Measurements from ENCODE around the gene KBTBD3. TPM values are rescaled to one million over a fixed set of nuclear protein-coding genes. Genes with fewer than 3 reads are reported as not detected.
"Not testable (repeated sequence)": the region's sequence is repeated elsewhere in the genome, so short reads cannot be mapped to it uniquely, and the experiment has no call there.

KBTBD3 gene
- total RNA-seq, 1 donor from 2014 or later = 3.1 TPM

DNA sequence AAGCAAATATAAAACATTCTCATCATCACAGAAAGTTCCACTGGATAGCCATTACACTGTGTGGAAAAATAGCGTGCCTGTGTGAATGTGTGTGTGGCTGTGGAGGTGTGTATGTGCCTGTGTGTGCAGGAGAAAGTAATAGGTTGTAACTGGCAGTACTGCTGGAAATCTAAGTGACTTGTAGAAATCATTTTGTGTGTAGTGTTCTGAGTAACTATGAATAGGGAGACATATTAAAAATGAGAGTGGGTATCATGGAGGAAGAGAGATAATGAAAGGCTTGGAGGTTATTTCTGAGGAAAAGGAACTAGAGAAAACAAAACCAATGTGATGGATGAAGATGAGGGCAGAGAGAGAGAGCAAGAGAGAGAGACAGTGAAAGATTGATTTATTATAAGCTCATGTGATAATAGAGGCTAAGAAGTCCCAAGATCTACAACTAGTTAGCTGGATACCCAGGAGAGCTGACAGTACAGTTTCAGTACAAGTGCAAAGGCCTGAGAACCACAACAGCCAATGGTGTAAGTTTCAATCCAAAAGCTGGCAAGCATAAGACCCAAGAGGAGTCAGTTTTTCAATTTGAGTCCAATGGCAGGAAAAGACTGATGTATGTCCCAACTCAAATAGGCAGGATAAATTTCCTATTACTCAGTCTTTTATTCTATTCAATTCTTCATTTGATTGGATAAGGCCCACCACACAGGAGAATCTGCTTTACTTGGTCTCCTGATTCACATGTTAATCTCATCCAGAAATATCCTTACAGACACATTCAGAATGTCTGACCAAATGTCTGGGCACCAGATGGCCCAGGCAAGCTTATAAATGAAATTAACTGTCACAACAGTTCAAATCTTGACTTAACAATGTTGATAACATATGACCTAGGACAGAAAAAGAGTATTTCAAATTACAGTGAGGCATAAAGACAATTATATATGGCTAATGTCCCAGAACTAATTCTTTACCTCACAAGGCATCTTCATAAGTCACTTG lies 14.9 kb downstream of the KBTBD3 start:
- no peak for DNase-seq (ENCODE audit: low spot score)

GRCh38 chr11:106061249-106061784 lies 15.8 kb downstream of the KBTBD3 start:
- DNase-seq (ENCODE audit: low spot score) = no peak

GRCh38 chr11:106059617-106060016 lies 17.5 kb downstream of the KBTBD3 start:
- DNase-seq (ENCODE audit: low spot score) = no peak

GRCh38 chr11:106058377-106058776 lies 18.8 kb downstream of the KBTBD3 start:
- not testable (repeated sequence) for DNase-seq (ENCODE audit: low spot score)

DNA sequence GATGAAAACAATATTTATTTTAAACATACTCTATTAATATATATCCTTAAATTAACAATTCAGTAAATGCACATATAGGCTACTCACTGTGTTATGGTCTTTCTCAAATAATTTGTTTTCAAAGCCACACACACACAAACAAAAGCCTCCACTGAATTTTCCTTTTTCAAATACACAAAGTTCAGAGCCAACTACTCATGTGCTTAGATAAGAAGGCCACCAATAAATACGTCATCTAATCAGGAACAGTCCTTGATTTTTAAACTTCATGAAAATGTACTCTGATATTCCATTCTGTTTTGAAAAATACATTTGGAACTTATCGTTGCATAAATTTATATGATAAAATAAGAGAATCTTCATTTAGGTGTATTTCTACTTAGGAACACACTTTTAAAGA lies 26.0 kb downstream of the KBTBD3 start:
- no peak for DNase-seq (ENCODE audit: low spot score)

DNA sequence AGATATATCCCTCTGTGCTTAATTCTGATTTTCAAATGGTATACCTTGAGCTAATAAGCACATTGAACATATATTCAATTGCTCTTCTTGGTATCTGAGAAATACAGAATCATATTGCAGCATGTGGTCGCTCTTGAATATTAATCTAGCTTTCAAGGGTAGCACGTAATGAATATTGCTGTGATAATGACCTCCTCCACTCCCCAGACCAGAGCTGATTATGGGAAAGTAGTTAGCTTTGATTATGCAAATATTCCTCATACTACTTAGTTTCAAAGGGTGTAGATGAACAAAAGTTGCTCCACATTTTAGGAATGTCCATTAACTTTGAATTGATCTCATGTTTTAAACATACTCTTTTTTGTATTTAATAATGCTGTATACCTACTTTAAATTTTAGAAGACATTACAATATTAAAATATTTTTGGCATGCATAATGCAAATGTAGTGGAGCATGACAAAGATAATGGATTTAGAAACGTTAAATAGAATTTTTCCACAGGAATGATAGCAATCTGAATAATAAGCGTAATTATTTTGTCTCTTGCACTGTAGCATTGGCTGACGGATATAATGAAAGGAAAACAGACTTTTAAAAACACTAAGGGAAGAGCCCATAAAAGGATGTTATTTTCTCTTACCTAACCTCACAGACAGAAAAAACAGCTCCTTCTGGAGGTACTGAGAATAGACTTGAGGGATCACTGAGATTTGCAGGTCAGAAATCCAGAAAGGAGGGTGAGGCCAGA lies 27.2 kb downstream of the KBTBD3 start:
- no peak for DNase-seq (ENCODE audit: low spot score)

GRCh38 chr11:106047631-106048030 lies 29.5 kb downstream of the KBTBD3 start:
- no peak for DNase-seq (ENCODE audit: low spot score)

DNA sequence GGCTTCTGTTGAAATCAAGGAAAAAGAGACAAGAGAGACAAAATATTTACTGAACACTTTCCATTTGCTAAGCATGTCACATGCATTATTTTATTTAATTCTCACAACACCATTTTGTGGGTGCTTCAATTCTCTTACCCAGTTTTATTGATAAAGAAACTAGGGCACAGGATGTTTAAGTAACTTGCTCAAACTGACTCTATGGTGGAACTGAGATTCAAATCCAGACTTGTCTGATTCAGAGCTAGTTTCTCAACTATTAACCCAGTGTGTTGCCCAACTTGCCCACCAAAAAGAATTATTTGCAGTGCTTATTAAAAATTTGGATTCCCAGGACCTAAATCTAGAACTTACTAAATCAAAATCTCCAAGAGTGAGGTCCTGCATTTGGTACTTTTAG lies 33.6 kb downstream of the KBTBD3 start:
- DNase-seq (ENCODE audit: low spot score) = no peak

GRCh38 chr11:106032861-106033260 lies 44.3 kb downstream of the KBTBD3 start:
- DNase-seq (ENCODE audit: low spot score) = no peak

DNA sequence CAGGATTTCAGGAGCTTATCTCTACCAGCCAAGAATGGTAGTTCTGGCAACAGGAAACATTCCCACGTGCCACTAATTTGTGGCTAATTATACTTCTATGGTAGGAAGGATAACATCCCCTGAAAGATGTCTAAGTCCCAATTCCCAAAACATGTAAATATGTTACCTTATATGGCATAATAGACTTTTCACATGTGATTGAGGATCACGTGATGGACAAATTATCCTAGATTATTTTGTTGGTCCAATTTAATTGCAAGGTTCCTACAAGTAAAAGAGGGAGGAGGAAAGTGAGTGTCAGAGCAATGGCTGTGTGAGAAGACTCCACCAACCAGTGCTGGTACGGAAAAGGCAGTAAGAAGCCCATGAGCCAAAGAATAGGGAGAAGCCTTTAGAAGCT lies 45.2 kb downstream of the KBTBD3 start:
- DNase-seq (ENCODE audit: low spot score) = no peak

DNA sequence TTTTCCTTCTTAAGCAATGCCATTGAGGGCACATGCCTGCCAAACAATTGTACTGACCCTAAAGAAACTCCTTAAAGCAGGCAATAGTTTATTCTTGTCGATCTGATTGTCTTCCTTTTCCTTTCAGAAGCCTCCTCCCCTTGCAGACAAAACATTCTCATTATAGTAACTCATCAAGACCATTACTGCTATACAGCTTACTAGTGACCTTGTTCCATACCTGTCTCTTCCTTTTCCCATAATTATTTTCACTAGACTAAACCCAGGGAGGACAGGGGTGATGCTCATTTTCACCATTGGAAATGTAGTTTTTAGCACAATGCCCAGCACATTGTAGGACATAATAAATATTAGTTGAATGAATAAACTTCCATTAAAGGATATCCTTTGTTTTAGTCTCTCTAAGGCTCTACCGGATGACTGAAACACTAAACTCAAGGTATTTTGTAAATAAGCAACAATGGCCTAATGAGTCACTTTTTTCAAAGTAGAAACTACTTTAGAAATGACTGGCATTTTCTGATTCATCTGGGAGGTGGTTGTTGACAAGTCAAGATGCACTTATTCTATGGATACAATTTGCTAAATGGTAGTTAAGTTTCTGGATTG lies 45.8 kb downstream of the KBTBD3 start:
- no peak for DNase-seq (ENCODE audit: low spot score)

DNA sequence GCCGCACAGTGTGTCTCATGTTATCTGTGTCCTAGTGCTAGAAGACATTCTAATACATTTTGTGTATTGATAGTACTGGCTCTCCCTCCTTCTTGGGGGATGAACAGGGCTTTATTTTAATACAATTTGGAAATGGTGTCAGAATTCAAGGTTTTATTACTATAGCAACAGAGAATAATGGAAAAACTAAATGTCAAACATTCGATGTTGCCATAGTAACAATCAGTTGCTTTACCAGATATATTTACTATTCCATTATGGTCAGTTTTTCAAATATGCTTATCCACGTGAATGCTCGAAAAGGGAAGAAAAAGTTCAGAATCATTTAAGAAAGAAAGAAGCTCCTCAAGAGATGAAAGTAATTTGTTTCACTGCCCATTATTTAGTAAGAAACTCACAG lies 46.5 kb downstream of the KBTBD3 start:
- DNase-seq (ENCODE audit: low spot score) = no peak

- no peak for DNase-seq (ENCODE audit: low spot score)
Measured at GRCh38 chr11:106022795-106023275, 54.3 kb downstream of the KBTBD3 start.

GRCh38 chr11:106021967-106022794 lies 55.0 kb downstream of the KBTBD3 start, which contains the start of gene MSANTD4:
MSANTD4 (minus strand) TSS chr11:106022240; CDS start chr11:106010917, 11,323 bp downstream.
- peak; percentile 98 for DNase-seq (ENCODE audit: low spot score)

GRCh38 chr11:106021181-106021966 lies 55.8 kb downstream of the KBTBD3 start:
- no peak for DNase-seq (ENCODE audit: low spot score)

DNA sequence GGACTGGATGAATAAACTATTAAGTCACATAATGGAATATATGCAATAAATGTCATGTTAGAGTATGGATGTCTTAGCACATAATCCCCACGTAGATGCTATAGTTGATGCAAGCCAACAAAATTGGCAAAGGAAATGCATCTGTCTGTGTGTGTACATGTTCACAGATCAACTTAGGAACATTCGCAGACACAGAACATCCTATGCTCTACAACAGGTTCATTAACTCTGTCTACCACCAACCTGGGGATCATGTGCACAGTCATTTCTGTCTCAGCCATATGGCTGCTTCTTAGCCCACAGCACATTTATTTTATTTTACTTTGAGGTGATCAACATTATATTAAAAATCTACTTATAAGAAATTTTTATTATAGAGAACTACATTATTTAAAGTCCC lies 60.1 kb downstream of the KBTBD3 start:
- DNase-seq (ENCODE audit: low spot score) = no peak

DNA sequence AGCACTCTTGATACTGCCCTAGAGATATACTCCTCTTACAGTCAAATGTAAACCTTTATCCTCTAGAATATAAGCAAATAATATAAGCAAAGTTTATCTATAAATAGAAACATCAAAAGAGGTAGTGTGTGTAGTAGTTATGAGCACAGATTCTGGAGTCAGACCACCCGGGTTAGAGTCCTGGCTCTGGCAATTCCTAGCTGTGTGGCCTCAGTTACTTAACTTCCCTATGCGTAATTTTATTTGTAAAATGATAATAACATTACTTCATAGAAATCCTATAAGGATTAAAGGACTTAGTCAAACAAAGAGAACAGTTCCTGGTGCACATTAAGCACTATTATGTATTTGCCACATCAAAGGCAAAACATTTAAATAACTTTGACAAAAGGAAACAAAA lies 62.1 kb downstream of the KBTBD3 start:
- no peak for DNase-seq (ENCODE audit: low spot score)

- no peak for DNase-seq (ENCODE audit: low spot score)
Measured at GRCh38 chr11:106014620-106015019, 62.5 kb downstream of the KBTBD3 start.

DNA sequence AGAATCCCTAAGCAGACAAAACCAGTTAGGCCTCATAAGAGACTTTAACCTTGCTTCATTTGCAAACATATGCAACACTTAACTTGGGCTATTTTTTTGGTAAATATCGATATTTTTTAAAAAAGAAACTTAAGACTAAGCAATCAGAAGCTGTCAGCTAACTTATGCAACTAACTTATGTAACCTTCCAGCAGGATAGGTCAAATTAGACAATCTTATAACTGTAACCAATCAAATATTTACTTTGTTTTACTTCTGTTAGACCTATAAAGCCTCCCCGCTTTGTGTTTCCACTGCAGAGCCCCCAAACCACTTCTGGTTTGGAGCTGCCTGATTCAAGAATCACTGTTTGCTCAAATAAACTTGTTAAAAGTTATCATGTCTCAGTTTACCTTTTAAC lies 63.1 kb downstream of the KBTBD3 start:
- DNase-seq (ENCODE audit: low spot score) = no peak

DNA sequence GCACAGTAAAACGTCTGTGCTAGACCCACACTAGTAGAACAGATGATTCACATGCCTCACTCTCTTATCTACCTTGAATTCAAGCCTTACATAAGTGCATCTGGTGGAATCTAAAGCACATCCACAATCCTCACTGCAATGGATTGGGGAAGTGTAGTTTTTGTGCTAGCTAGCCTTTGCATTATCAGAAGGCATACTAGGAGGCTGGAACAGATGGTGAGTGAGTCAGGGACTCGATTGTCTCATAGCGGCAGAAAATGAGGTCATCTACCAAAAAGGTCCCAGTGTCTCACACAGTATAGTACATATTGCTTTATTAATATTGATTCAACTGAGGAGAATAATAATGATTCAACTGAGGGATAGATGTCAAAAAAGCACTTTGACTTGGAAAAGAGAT lies 64.4 kb downstream of the KBTBD3 start:
- DNase-seq (ENCODE audit: low spot score) = no peak

Measured in mesenteric fat pad (tissue), 1 donor.